A673 (cell line): Measurements from ENCODE around the gene OPRM1.
"Not testable (repeated sequence)": the region's sequence is repeated elsewhere in the genome, so short reads cannot be mapped to it uniquely, and the experiment has no call there.

Source experiments
- CTCF ChIP-seq: fragments of 300-800, 200-600 bp; sonication (generic); conservative IDR thresholded peaks from 2 replicates; pipeline ENCODE4 v1.5.1; 2017; ENCODE audit warnings: low read depth, mild to moderate bottlenecking, antibody characterized with exemption, low read length, moderate library complexity, mixed read lengths
- EZH2 ChIP-seq: fragments of 200-600 bp; sonication (generic); IDR thresholded peaks from 2 replicates; pipeline ENCODE4 v1.6.1; 2017; ENCODE audit warnings: borderline replicate concordance, low read depth, mild to moderate bottlenecking, mixed read lengths, antibody characterized with exemption, low read length; ENCODE audit not compliant: poor library complexity, severe bottlenecking

GRCh38 chr6:154201688-154202087, 162.6 kb downstream of the OPRM1 start:
- TF ChIP-seq CTCF, EZH2: not testable (repeated sequence)
